ENCODE data around the gene CAND2. TPM values are rescaled to one million over a fixed set of nuclear protein-coding genes. Genes with fewer than 3 reads are reported as not detected.

Gene CAND2
- total RNA-seq, 4 donors from 2014 or later, result 0.63 to 4.2 (median 2.8) TPM

GRCh38 chr3:12768579-12769527 is 27.6 kb upstream of the CAND2 start:
- no peak for TF ChIP-seq POLR2A (IDR thresholded peaks at IDR 0.05)
- H3K4me3 ChIP-seq (ENCODE audit: low read depth, poor library complexity, severe bottlenecking), result no peak overlapping the region
- no peak for DNase-seq (ENCODE audit: low spot score in 2 of 2)
- 90 to 92% methylated on average over 24 to 34 of the region's 54 CpGs for WGBS, 2 donors
- intact Hi-C loops (cut with DNase I; ENCODE audit: low total_unique reads), result no loop called here

DNA sequence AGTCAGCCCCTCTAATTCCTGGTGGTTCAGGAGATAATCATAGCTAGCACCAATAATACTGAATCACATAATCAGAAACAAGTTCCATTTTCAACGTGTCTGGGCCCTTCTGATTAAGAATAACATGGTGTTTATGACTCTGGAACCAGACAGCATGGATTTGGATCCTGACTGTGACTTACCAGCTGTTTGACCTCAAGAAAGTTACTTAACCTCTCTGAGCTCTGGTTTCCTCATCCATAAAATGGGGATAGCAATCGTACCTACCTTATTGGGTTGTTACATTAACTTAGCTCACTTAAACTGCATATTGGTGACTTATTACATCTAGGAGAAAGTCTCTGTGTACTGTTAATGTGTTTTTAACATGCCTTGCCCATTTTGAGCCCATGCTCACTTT is 26.7 kb upstream of the CAND2 start:
- WGBS, 2 donors, result 70 to 82% methylated on average over 2 of the region's 2 CpGs
- no peak overlapping the region for H3K4me3 ChIP-seq (ENCODE audit: low read depth, poor library complexity, severe bottlenecking)
- TF ChIP-seq, protein P1, sequence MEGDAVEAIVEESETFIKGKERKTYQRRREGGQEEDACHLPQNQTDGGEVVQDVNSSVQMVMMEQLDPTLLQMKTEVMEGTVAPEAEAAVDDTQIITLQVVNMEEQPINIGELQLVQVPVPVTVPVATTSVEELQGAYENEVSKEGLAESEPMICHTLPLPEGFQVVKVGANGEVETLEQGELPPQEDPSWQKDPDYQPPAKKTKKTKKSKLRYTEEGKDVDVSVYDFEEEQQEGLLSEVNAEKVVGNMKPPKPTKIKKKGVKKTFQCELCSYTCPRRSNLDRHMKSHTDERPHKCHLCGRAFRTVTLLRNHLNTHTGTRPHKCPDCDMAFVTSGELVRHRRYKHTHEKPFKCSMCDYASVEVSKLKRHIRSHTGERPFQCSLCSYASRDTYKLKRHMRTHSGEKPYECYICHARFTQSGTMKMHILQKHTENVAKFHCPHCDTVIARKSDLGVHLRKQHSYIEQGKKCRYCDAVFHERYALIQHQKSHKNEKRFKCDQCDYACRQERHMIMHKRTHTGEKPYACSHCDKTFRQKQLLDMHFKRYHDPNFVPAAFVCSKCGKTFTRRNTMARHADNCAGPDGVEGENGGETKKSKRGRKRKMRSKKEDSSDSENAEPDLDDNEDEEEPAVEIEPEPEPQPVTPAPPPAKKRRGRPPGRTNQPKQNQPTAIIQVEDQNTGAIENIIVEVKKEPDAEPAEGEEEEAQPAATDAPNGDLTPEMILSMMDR (IDR thresholded peaks at IDR 0.05), result no peak
- no peak for TF ChIP-seq POLR2A (IDR thresholded peaks at IDR 0.05)
- no peak for DNase-seq (ENCODE audit: low spot score in 2 of 2)
- intact Hi-C loops (cut with DNase I; ENCODE audit: low total_unique reads), result no loop called here

DNA sequence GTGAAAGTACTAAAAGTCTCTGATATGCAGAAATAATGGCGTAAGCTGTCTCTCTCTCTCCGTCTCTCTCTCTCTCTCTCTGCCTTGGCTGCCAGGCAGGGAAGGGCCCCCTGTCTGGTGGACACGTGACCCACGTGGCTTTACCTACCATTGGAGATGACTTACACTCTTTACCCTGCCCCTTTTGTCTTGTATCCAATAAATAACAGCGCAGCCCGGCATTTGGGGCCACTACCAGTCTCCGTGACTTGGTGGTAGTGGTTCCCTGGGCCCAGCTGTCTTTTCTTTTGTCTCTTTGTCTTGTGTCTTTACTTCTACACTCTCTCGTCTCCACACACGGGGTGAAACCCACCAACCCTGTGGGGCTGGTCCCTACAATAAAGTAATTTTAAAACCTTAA is 25.2 kb upstream of the CAND2 start:
- intact Hi-C loops (cut with DNase I; ENCODE audit: low total_unique reads), result no loop called here
- TF ChIP-seq, protein P1 (IDR thresholded peaks at IDR 0.05), result no peak
- TF ChIP-seq POLR2A (IDR thresholded peaks at IDR 0.05), result no peak
- 91 to 94% methylated on average over 9 of the region's 9 CpGs for WGBS, 2 donors
- no peak for DNase-seq (ENCODE audit: low spot score in 2 of 2)
- no peak overlapping the region for H3K4me3 ChIP-seq (ENCODE audit: low read depth, poor library complexity, severe bottlenecking)

DNA sequence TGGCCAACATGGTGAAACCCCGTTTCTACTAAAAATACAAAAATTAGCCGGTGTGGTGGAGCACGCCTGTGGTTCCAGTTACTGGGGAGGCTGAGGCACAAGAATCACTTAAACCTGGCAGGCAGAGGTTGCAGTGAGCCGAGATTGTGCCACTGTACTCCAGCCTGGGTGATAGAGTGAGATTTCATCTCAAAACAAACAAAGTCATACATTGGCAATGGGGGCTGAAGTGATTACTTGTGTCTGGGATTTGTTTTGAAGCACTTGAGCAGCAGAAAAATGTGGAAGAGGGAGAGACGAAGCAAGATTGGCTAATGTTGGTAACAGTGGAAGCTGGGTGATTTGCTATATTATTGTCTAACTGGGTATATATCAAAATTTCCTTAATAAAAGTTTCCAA is 24.0 kb upstream of the CAND2 start:
- intact Hi-C loops (cut with DNase I; ENCODE audit: low total_unique reads), result no loop called here
- TF ChIP-seq POLR2A (IDR thresholded peaks at IDR 0.05), result no peak
- TF ChIP-seq, protein P1 (IDR thresholded peaks at IDR 0.05), result no peak
- 85 to 92% methylated on average over 5 of the region's 5 CpGs for WGBS, 2 donors
- DNase-seq (ENCODE audit: low spot score in 2 of 2), result no peak
- no peak overlapping the region for H3K4me3 ChIP-seq (ENCODE audit: low read depth, poor library complexity, severe bottlenecking)

GRCh38 chr3:12773030-12773709 is 23.3 kb upstream of the CAND2 start:
- H3K4me3 ChIP-seq (ENCODE audit: low read depth, poor library complexity, severe bottlenecking), result no peak overlapping the region
- no peak for DNase-seq (ENCODE audit: low spot score in 2 of 2)
- 77 to 79% methylated on average over 2 of the region's 2 CpGs for WGBS, 2 donors
- intact Hi-C loops (cut with DNase I; ENCODE audit: low total_unique reads), result no loop called here
- TF ChIP-seq, protein P1 (IDR thresholded peaks at IDR 0.05), result no peak
- no peak for TF ChIP-seq POLR2A (IDR thresholded peaks at IDR 0.05)

GRCh38 chr3:12773710-12774086 is 22.8 kb upstream of the CAND2 start:
- no peak overlapping the region for H3K4me3 ChIP-seq (ENCODE audit: low read depth, poor library complexity, severe bottlenecking)
- no peak for DNase-seq (ENCODE audit: low spot score in 2 of 2)
- intact Hi-C loops (cut with DNase I; ENCODE audit: low total_unique reads), result no loop called here
- no peak for TF ChIP-seq POLR2A (IDR thresholded peaks at IDR 0.05)
- TF ChIP-seq, protein P1 (IDR thresholded peaks at IDR 0.05), result no peak
- WGBS, 2 donors, result 75 to 100% methylated on average over 1 of the region's 1 CpG
